Renal cortical epithelial cell (primary cell): ENCODE results near the gene SPESP1. TPM values are rescaled to one million over a fixed set of nuclear protein-coding genes. Genes with fewer than 3 reads are reported as not detected.
A peak's percentile ranks its signal among the peaks of the same experiment; 100 is the strongest.

Experiments used
- DNase-seq: peaks from one replicate; pipeline ENCODE4 v3.0.0-alpha.2; 2011; ENCODE audit warnings: low read depth
- total RNA-seq: library from RNA; depleted of rRNA; stranded (reverse); fragments of >200 nt; gene quantifications from 2 replicates; pipeline ENCODE4 v1.2.3, GENCODE V29; 2014

The SPESP1 gene
- total RNA-seq = 0.75 and 4.3 TPM in 2 replicates

DNA sequence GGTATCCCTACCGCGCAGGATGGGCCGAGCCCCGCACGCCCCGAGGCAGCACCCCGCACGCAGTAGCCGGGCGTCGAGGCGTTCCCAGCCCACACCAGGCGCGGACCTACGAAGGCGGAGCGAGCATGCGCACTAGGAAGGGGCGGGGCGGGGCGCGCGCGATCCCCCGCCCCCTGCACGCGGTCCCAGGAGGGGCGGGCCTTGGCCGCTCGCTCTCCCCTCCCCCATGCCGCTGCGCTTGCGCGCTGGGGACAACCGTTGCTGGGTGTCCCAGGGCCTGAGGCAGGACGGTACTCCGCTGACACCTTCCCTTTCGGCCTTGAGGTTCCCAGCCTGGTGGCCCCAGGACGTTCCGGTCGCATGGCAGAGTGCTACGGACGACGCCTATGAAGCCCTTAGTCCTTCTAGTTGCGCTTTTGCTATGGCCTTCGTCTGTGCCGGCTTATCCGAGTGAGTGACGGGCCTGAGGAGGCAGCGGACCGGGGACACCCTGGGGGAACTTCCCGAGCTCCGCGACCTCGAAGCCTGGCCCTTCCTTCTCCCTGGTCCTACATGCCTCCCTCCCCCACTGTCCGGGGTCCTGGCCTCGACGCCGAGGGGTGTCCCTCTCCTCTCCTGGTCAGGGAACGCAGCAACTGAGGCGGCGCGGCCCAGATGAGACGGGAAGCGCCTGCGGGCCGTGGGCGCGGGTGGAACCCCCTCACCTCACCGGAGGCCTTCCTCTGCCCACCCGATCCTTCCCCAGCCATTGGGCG, at the start of gene SPESP1:
SPESP1 (plus strand) TSS at position 258 of the 755 bp plus-strand sequence; CDS start at position 387, 129 bp downstream.
- DNase-seq = peak; percentile 24

DNA sequence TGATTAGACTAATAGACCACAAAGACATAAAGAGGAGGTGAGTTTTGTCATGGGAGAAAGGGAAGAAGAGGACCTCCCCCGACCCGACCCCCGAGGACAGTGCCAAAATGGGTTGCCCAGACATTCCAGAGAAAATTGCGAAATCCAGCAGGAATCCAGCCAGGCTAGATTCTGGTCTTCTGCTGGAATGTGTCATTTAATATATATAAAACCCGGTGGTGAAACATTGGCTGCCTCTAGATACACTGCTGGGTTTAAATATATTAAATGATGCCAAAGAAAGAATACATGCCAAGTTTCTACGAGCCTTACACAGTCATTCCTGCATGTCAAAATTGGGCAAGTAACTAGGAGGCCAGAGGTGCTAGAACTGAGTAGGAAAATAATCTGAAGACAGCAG, 45.3 kb upstream of the SPESP1 start:
- DNase-seq = peak; percentile 41

DNA sequence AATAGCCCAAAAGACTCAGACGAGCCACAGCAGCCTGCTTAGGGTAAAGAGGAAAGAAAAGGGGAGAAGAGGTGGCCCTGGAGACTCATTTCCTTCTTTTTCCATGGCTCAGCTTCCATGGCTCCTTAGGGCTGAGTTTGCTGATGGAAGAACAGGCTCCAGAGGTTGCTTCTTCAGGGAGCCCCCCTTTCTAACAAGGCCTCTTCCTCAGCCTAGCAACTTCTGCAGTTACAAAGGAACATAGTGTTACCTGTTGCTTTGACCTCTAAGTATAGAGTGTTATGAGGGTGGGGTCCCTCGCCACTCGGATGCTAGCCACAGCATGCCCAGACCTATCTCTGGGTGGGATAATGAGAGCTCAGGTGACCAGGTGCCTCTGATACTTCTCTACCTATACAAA, 43.2 kb upstream of the SPESP1 start:
- DNase-seq = no peak

DNA sequence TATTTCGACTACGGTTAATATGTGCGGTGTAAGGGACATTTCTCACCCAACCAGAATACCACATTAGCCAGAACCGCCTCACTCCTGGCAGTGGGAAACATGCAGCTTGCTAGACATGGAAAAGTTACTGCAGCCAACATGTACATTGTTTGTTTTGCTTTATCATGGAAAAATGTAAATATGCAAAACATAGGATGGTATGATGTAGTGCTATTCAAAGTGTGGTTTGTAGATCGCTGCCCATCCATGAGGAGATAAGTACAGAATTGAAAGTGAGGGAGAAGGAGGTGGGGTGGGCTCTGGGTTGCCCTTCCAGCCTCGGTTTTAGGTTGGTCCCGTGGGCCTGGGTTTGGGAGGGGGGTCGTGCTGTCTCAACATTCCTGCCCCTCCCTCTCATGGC, 42.5 kb upstream of the SPESP1 start:
- DNase-seq = no peak

DNA sequence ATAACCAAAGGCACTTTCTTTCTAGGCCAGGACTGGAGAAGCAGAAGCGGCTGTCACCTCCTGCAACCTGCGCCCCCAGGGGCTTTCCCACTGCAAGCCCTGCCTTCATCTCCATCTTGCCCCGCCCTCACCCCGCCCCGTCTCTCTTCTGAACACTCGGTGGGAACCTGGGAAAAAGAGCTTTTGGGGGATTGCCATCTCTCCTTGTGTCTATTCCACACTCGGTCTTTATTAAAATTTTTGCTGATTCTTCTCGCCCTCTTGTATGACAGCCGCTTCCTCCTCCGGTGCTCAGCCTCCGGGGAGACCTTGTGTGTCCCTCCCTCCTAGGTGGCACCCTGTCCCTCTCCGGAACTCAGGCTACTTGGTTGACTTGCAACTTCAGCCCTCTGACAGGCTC, 41.9 kb upstream of the SPESP1 start:
- no peak for DNase-seq

DNA sequence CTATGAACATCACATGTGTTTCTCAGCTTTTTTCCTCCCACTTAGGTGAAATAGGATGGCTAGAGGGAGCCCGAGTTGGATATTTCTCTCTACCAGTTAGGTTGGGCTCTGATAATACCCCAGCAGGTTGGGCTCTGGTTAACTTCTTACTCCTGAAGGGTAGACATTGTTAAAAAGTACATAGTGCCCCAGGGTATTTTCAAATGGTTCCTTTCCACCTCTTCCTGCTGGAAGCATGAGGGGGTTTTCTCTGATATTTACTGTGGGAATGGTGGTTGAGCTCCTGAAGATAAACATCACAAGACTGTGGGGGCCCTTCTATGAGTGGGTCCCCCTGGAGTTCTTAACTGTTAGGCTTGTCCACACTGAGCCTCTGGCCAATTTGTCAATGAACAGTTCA, 36.1 kb upstream of the SPESP1 start:
- DNase-seq = peak; percentile 55

DNA sequence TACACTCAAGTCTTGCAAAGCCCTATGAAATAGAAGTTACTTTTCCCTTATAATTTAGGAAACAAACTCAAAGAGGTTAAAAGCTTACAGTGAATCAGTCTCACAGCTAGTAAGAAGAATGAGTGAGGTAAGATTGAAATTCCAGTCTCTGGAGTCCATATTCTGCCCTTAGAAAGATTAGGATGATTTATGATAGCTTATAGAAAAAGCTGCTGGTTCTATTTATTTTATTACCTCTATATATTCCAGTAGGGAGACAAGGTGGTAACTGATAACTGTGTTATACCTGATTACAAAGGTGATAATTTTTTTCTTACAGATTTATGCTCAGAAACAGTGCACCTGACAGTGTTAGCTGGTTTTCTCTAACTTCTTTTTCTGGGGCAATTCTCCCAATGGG, 34.1 kb upstream of the SPESP1 start:
- no peak for DNase-seq

DNA sequence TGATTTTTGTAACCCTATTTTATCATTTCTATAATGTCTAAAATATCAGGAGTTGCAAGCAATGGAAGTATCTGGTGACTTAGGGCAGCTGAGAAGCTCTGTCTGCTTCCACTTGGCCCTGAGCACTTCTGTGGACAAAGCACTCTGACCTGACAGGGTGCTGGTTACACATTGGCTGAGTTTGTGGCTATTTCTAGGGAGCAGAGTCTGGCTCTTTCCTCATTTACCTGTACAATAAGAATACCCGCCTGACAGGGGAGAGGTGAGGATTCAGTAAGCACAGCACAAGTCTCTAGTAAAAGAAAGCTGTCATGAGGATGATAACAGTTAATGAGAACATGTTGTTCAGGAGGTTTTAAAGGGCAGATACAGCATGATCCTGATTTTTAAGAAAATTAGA, 33.3 kb upstream of the SPESP1 start:
- DNase-seq = no peak

DNA sequence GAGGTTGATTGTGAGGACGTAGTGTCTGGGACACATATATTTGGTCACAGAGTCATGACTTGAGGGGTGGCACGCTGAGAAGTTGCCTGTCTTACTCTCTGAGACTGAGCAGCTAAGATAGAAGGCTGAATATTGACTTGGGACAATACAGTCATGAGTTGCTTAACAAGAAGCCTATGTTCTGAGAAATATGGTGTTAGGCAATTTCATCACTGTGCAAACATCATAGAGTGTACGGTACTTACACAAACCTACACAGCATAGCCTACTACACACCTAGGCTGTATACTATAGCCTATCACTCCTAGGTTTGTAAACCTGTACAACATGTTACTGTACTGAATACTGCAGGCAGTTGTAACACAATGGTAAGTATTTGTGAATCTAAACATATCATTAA, 30.3 kb upstream of the SPESP1 start:
- DNase-seq = no peak

DNA sequence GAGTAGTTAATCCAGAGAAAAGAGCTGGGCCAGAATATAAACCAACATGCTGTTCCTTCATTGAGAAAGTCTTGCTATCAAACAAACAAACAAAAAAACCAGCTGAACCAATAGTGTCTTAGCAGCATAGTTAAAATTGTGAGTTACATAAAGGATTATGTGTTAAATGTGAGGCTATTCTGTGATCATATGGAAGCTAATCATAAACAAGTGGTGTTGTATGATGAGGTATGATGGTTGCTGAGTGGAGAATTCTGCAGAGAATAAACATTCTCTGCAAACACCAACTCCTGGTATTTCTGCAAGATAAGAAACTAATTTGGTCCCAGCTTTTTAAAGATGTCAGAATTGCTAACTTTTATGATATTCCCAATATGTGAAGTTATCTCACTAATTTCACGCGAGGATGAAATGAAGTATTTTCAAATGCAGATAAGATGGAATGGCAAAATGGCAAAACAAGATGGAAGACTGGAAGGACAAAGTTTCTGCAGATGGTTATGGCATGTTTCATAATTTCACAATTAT, 22.9 kb upstream of the SPESP1 start:
- no peak for DNase-seq

DNA sequence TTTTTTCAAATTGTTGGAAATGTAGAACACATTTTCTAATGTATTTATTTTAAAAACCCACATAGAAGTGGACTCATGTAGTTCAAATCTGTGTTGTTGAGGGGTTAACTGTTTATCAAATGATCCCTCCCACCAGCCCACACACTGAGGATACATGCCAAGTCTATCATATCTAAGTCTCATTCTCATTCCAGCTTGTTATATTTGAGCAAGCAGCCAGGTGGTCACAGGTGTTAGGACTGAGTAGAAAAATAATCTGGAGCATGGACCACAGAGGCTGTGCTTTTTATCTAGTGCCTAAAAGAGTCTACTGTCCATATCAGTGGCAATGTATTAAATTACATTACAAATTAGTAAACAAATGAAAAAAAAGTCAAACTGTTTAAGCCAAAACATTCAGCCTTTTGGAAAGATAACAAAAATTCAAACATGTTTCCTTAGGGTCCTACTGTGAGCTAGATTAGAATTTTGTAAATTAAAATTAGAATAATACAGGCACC, 20.7 kb upstream of the SPESP1 start:
- DNase-seq = no peak

DNA sequence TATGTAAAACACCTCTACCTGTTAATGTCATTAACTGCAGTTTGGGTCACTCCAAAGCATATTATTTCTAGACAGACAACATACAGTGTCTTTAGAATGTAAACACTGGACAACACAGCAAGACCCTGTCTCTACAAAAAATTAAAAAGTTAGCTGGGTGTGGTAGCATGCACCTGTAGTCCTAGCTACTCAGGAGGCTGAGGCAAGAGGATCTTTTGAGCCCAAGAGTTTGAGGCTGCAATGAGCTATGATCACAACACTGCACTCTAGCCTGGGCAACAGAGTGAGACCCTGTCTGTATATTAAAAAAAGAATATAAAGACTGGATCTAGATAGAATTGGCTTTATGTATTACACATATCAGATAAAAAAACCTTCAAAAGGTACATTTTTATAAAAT, 20.0 kb upstream of the SPESP1 start:
- no peak for DNase-seq

DNA sequence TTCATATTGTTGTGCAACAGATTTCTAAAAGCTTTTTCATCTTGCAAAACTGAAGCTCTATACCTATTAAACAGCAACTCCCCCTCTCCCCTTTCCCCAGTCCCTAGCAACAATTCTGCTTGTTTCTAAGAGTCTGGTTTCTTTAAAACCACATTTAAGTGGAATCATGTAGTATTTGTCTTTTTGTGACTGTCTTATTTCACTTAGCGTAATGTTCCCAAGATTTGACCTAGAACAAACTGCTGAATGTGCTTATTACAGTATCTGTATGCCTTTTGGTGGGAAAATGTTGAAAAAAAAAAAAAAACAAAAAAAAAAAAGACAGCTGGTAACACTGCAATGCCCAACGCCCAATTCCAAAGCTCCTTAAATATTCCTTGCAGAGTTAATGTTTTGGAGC, 19.5 kb upstream of the SPESP1 start:
- no peak for DNase-seq

DNA sequence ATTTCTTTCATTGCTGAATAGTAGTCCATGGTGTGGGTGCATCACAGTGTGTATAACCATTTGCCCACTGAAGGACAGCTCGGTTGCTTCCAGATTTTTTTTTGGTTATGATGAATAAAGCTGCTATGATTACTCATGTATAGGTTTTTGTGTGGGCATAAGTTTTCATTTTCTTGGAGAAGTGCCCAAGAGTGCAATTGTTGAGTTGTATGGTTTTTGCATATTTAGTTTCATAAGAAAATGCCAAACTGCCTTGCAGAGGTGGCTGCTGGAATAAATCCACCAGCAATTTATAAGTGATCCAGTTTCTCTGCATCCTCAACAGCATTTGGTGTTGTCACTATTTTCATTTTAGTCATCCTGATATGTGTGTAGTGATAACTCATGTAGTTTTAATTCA, 8.4 kb upstream of the SPESP1 start:
- DNase-seq = no peak

DNA sequence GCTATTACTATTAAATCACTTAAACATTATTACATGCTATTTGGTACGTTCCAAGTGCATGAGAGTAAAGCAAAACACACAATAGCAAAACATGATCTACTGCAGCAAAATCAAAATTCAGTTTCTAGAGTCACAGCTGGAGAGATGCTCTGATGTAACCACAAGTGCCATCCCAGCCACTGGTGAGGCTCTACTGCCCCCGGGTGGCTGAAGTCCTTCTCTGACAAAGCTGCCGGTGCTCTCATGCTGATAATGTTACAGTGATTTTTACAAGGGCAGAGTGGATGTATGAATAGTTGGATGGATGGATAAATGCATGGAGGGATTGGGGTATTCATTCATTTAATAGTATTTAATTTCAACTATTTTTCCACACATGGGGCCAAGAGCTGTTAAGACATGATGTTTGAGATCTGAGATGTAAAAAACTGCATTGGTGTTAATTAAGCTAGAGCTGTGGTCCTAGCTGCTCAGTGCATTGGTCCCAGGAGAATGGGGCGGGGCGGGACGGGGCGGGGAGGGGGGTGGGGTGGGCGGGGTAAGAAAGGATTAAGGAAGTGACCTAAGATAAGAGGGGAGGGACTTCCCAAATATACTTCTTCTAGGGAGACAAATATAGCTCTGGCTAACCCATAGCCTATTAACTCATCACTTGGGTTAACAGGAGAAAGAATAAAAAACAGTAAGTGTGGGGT, 5.3 kb upstream of the SPESP1 start:
- peak; percentile 53 for DNase-seq

DNA sequence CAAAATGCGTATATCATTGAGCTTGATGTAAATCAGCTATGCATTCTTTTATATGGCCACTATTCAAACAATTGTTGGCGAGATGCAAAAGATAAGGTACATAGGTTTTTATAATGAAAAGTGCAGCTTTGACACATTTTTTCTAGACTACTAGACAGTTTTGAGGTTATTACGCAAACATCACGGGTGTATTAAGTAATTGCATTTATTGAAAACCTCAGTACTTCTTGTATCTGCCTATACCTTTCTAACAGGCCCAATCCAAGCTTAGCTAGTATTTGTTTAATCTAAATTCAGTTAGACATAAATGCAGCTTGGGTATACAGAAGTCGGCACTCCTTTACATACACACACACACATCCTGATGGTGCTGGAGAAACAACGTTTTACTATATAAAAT, 2.7 kb downstream of the SPESP1 start:
- DNase-seq = no peak

DNA sequence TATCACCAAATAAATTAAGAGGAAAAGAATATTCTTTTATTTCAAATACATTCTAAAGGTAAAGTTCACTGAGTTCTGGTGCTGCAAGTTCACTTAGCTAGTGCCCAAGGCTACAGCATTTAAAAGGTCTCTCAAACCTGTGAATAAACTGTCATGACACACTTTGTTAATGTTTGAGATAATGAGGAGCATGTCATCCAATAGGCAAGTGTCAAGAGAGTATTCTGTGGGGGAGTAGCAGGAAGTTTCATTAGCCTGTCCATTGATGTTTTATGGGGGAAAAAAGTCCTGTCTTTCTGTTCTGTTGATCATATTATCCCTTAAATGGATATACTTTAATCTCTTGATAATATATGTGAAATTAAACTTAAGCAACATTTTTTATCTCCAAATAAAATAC, 4.0 kb downstream of the SPESP1 start:
- no peak for DNase-seq

DNA sequence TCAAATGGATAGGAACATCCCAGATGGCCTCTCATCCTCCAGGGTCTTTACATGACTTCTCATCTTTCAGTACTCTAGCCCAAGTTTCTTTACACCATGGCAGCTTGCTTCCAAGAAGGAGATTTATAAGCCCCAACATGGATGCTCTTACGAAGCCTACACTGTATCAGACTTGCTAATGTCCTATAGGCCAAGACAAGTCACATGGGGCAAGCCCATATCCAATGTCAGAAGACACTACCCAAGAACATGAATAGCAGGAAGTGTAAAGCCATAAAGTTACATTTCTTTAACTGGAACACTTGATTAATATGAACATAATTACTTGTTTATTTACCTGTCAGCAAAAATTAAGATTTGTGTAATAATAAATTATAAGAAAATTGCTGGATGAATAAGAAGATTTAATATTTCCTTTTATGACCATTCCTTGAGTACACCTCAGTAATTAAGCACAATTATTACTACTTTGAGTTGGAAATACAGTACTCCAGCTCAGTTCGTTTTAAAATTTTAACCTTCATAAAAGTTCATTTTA, 5.1 kb downstream of the SPESP1 start:
- DNase-seq = no peak

DNA sequence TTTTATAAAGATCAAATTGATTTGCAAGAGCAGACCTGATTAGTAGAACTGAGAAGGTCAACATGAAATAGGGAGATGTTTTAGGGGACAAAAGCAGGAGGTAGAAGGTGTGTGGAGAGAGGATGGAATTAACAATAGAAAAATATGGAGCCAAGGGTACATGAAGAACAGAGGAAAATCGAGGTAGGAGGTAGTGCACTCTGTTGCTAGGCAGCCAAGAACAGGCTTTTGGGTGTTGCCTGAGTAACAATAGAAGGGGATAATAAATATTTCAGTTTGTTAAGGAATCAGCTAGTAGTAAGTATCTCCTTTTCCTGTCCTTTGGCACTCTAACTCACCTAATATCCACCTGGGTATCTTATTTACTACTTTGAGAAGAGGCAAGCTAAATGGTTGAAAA, 9.2 kb downstream of the SPESP1 start:
- no peak for DNase-seq

DNA sequence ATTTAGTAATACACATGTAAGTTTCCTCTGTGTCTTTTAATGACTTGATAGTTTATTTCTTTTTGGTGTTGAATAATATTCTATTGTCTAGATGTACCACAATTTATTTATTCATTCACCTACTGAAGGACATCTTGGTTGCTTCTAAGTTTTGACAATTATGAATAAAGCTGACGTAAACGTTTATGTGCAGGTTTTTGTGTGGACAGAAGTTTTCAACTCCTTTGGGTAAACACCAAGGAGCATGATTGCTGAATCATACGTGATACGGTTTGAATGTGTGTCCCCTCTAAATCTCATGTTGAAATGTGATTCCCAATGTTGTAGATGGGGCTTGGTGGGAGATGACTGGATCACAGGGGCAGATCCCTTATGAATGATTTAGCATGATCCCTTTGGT, 21.5 kb downstream of the SPESP1 start:
- no peak for DNase-seq

DNA sequence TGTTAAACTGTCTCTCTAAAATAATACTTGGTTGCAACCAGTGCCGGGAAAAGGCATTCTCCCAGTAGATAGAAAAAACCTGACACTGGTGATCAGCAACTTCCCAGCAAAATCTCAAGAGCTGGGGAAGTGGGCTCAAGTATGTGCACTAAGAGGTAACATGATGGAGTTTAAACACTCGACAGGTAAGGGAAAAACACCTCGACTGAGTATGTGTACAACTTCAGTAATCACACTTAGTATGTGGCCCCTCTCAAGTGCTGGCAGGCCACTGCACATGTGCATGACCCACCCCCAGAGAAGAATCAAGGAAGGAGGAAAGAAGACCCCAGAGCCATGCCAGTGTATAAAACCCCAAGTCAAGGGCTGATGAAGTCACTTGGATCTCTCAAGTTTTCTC, 27.4 kb downstream of the SPESP1 start:
- DNase-seq = no peak

DNA sequence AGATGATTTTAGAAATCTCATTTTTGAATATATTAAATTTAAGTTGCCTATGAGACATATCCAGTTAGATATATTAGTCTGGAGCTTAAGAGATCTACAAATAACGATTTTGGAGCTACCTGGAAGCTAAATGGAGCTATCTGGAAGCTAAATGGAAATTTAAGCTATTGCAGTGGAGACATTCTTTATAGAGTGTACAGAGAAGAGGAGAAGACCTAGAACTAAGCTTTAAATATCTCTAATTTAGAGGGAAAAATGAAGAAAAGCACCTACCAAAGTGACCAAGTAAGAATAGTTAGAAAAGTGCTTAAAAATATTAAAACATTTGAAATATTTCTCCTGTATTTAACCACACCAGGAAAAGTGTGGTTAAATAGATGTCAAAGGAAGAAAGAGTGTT, 28.3 kb downstream of the SPESP1 start:
- no peak for DNase-seq

DNA sequence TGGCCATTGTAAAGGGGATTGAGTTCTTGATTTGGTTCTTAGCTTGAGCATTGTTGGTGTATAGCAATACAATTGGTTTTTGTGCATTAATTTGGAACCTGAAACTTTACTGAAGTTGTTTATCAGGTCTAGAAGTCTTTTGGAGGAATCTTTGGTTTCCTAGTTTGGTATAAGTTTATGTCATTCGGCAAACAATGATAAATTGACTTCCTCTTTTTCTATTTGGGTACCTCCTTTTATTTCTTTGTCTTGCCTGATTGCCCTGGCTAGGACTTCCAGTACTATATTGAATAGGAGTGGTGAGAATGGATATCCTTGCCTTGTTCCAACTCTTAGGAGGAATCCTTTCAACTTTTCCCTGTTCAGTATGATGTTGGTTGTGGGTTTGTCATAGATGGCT, 32.1 kb downstream of the SPESP1 start:
- no peak for DNase-seq
